ENCODE data around the gene RSRC1.

The RSRC1 gene

DNA sequence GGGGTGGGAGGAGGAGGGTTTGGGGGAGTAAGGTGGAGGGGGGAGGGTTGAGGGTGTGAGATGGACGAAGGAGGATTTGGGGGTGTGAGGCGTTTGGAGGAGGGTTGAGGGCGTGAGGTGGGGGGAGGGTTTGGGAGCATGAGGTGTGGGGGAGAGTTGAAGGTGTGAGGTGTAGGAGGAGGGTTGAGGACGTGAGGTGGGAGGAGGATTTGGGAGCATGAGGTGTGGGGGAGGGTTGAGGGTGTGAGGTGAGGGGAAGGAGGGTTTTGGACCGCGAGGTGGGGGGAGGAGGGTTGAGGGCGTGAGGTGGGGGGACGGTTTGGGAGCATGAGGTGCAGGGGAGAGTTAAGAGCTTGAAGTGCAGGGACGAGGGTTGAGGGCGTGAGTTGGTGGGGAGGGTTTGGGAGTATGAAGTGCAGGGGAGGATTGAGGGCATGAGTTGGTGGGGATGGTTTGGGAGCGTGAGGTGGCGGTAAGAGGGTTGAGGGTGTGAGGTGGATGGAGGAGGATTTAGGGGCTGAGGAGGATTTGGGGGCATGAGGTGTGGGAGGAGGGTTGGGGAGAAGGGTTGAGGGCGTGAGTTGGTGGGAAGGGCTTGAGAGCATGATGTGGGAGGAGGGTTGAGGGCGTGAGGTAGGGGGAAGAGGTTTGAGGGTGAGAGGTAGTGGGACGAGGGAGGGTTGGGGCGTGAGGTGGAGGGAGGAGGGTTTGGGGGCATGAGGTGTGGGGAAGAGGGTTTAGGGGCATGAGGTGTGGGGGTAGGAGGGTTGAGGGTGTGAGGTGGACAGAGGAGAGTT is 462.3 kb downstream of the RSRC1 start:
- peaks cover 27% of the 10 kb centered on the region for H3K27me3 Mint-ChIP-seq (ENCODE audit: low read depth)
- DNase-seq (ENCODE audit: low spot score): no peak
- H3K4me3 Mint-ChIP-seq: no peak overlapping the region

DNA sequence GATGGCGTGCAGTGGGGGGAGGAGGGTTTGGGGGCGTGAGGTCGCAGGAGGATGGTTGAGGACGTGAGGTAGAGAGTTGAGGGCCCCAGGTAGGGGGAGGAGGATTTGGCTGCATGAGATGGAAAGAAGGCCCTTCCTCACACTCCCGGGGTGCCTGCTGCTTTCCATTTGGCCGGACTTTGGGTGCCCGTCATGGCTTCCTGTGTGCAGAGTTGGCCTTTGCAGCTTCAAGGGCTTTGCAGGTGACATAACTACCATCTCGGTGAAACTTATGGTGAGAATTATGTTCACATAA is 462.8 kb downstream of the RSRC1 start:
- no peak overlapping the region for H3K4me3 Mint-ChIP-seq
- H3K27me3 Mint-ChIP-seq (ENCODE audit: low read depth): peaks cover 28% of the 10 kb centered on the region
- H3K9me3 Mint-ChIP-seq: no peaks in the 10 kb centered on the region
- no peaks in the 10 kb centered on the region for H3K36me3 Mint-ChIP-seq (ENCODE audit: low read depth)
- DNase-seq (ENCODE audit: low spot score): no peak
- H3K27ac Mint-ChIP-seq: no peak overlapping the region
- H3K4me1 Mint-ChIP-seq (ENCODE audit: low read depth): peaks cover 10% of the 10 kb centered on the region

More for the DNA sequence above, 462.3 kb downstream of the RSRC1 start:
- H3K9me3 Mint-ChIP-seq: no peaks in the 10 kb centered on the region
- H3K27ac Mint-ChIP-seq: no peak overlapping the region
- H3K36me3 Mint-ChIP-seq (ENCODE audit: low read depth): no peaks in the 10 kb centered on the region
- H3K4me1 Mint-ChIP-seq (ENCODE audit: low read depth): peaks cover 10% of the 10 kb centered on the region

DNA sequence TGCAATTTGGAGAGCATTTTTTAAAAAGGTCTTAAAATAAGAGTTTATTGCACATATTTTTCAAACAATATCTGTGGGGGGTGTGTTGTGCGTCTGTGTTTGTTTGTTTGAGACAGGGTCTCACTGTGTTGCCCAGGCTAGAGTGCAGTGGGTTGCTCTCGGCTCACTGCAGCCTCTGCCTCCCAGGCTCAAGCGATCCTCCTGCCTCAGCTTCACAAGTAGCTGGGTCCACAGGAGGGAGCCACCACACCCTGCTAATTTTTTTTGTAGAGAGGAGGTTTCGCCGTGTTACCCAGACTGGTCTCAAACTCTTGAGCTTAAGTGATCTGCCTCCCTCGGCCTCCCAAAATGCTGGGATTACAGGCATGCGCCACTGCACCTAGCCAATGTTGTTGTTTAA is 463.8 kb downstream of the RSRC1 start:
- H3K27me3 Mint-ChIP-seq (ENCODE audit: low read depth): peaks cover 24% of the 10 kb centered on the region
- peaks cover 10% of the 10 kb centered on the region for H3K4me1 Mint-ChIP-seq (ENCODE audit: low read depth)
- H3K27ac Mint-ChIP-seq: no peak overlapping the region
- no peaks in the 10 kb centered on the region for H3K9me3 Mint-ChIP-seq
- no peak overlapping the region for H3K4me3 Mint-ChIP-seq
- no peaks in the 10 kb centered on the region for H3K36me3 Mint-ChIP-seq (ENCODE audit: low read depth)
- no peak for DNase-seq (ENCODE audit: low spot score)

DNA sequence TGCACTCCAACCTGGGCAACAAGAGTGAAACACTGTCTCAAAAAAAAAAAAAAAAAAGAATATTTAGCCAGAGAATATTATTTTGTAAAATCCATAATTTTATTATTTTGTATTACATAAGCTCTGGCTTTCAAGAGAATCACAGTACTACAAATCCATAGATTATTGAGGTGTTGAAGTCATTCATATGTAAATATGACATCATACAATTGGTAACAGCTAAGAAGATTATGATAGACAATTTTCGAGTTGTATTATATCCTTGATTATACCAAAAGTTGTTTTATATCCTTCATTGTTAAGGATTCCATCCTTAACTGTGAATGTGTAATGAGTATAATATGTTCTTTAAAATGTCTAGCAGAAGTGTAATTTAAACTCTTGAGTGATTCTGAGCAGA is 464.8 kb downstream of the RSRC1 start:
- H3K4me3 Mint-ChIP-seq: no peak overlapping the region
- H3K27ac Mint-ChIP-seq: no peak overlapping the region
- peaks cover 10% of the 10 kb centered on the region for H3K4me1 Mint-ChIP-seq (ENCODE audit: low read depth)
- no peaks in the 10 kb centered on the region for H3K9me3 Mint-ChIP-seq
- DNase-seq (ENCODE audit: low spot score): no peak
- peaks cover 18% of the 10 kb centered on the region for H3K27me3 Mint-ChIP-seq (ENCODE audit: low read depth)
- H3K36me3 Mint-ChIP-seq (ENCODE audit: low read depth): no peaks in the 10 kb centered on the region

DNA sequence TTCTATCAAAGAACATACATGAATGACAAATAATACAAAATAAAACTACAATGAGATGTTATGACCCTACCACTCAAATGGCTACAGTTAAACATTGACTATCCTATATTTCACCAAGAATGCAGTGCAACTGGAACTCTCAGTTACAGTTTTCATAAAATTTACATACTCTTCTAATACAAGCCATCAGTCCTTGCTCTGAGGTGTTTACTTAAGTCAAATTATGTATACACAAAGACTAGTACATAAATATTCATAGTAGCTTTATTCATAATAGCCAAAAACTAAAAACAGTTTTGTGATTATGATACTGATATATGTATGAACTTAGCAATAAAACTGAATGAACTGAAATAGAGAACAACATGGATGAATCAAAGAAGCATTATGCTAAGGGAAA is 480.3 kb downstream of the RSRC1 start:
- H3K27ac Mint-ChIP-seq: no peak overlapping the region

More for the DNA sequence above, 480.3 kb downstream of the RSRC1 start:
- Mint-ChIP-seq H3K4me1 (ENCODE audit: low read depth) (no peaks in the 10 kb centered on the region), H3K36me3 (ENCODE audit: low read depth) (no peaks in the 10 kb centered on the region), H3K9me3 (no peaks in the 10 kb centered on the region), H3K4me3 (no peak overlapping the region), H3K27me3 (ENCODE audit: low read depth) (no peaks in the 10 kb centered on the region)
- DNase-seq (ENCODE audit: low spot score): no peak
